Activated B cell treated with CpG ODN at 0.5 μM for 24 hours (primary cell): Measurements from ENCODE around the gene DKK2. TPM values are rescaled to one million over a fixed set of nuclear protein-coding genes. Genes with fewer than 3 reads are reported as not detected.
"Not testable (repeated sequence)": the region's sequence is repeated elsewhere in the genome, so short reads cannot be mapped to it uniquely, and the experiment has no call there.

Experiments
- ATAC-seq: fragments of 200-7000 bp; cut with Tn5 transposase; one replicate; pipeline ENCODE4 v1.10.0; 2021; ENCODE audit warnings: low read depth, mild to moderate bottlenecking, moderate library complexity
- CTCF ChIA-PET: fragments of 350-600 bp; sonication (Branson Sonifier 250); formaldehyde crosslinking; loops from one replicate; lab custom pipeline; 2021; ENCODE audit warnings: antibody characterized with exemption; lab: Charles Lee
- POLR2A ChIA-PET: fragments of 350-600 bp; sonication (Branson Sonifier 250); formaldehyde crosslinking; loops from one replicate; lab custom pipeline; 2021; ENCODE audit warnings: antibody characterized with exemption; lab: Charles Lee
- DNase-seq: peaks from one replicate; pipeline ENCODE4 v3.0.0; 2022
- H3K27ac Mint-ChIP-seq: one replicate; pipeline ENCODE4 v1.8.0; 2020; ENCODE audit warnings: mixed read lengths
- H3K27me3 Mint-ChIP-seq: one replicate; pipeline ENCODE4 v1.8.0; 2021; ENCODE audit warnings: mixed read lengths
- H3K36me3 Mint-ChIP-seq: one replicate; pipeline ENCODE4 v1.8.0; 2021; ENCODE audit warnings: low read depth, mixed read lengths
- H3K4me1 Mint-ChIP-seq: one replicate; pipeline ENCODE4 v1.8.0; 2021; ENCODE audit warnings: mixed read lengths
- H3K4me3 Mint-ChIP-seq: one replicate; pipeline ENCODE4 v1.8.0; 2020; ENCODE audit warnings: mild to moderate bottlenecking, mixed read lengths
- H3K9me3 Mint-ChIP-seq: one replicate; pipeline ENCODE4 v1.8.0; 2020; ENCODE audit warnings: mixed read lengths
- CTCF ChIP-seq: fragments of 200-600 bp; IDR thresholded peaks from one replicate; pipeline ENCODE4 v1.8.0; 2022; ENCODE audit warnings: antibody characterized with exemption, mild to moderate bottlenecking
- intact Hi-C: fragments of 100-400 bp; cut with micrococcal nuclease; formaldehyde crosslinking; loops from one replicate; pipeline ENCODE4 v1.15.1; 2024
- total RNA-seq: library from RNA; stranded (reverse); gene quantifications from 2 replicates; pipeline ENCODE4 v1.2.3, GENCODE V29; 2022

The DKK2 gene
- total RNA-seq, 1 donor from 2014 or later, result not detected

- no peak overlapping the region for H3K4me3 Mint-ChIP-seq
- CTCF ChIA-PET, result no interaction called here
- H3K4me1 Mint-ChIP-seq, result no peaks in the 10 kb centered on the region
- POLR2A ChIA-PET, result no interaction called here
- no peak overlapping the region for H3K27ac Mint-ChIP-seq
- H3K9me3 Mint-ChIP-seq, result no peaks in the 10 kb centered on the region
- no peak for ATAC-seq
- no peak for DNase-seq
- no peaks in the 10 kb centered on the region for H3K27me3 Mint-ChIP-seq
- no peaks in the 10 kb centered on the region for H3K36me3 Mint-ChIP-seq
- no peak for TF ChIP-seq CTCF
- intact Hi-C loops, result no loop called here
Measured at GRCh38 chr4:106929248-106929647, 106.9 kb downstream of the DKK2 start.

- CTCF ChIA-PET, result no interaction called here
- no peak for TF ChIP-seq CTCF
- H3K27me3 Mint-ChIP-seq, result no peaks in the 10 kb centered on the region
- H3K9me3 Mint-ChIP-seq, result no peaks in the 10 kb centered on the region
- no peaks in the 10 kb centered on the region for H3K4me1 Mint-ChIP-seq
- no peak overlapping the region for H3K4me3 Mint-ChIP-seq
- DNase-seq (no peak), ATAC-seq (no peak)
- POLR2A ChIA-PET, result no interaction called here
- H3K27ac Mint-ChIP-seq, result no peak overlapping the region
- no peaks in the 10 kb centered on the region for H3K36me3 Mint-ChIP-seq
- intact Hi-C loops, result no loop called here
Measured at GRCh38 chr4:106914223-106914622, 121.9 kb downstream of the DKK2 start.

GRCh38 chr4:106909486-106910188, 126.5 kb downstream of the DKK2 start:
- H3K36me3 Mint-ChIP-seq, result no peaks in the 10 kb centered on the region
- POLR2A ChIA-PET, result no interaction called here
- CTCF ChIA-PET, result no interaction called here

GRCh38 chr4:106908049-106908448, 128.1 kb downstream of the DKK2 start:
- intact Hi-C loops, ATAC-seq, H3K4me1 Mint-ChIP-seq, CTCF ChIA-PET, POLR2A ChIA-PET, H3K36me3 Mint-ChIP-seq, DNase-seq, H3K9me3 Mint-ChIP-seq, H3K27ac Mint-ChIP-seq, H3K4me3 Mint-ChIP-seq, H3K27me3 Mint-ChIP-seq: not testable (repeated sequence)

More at GRCh38 chr4:106909486-106910188, 126.5 kb downstream of the DKK2 start:
- TF ChIP-seq CTCF, result no peak
- Mint-ChIP-seq H3K4me1 (no peaks in the 10 kb centered on the region), H3K27me3 (no peaks in the 10 kb centered on the region), H3K4me3 (no peak overlapping the region), H3K9me3 (no peaks in the 10 kb centered on the region), H3K27ac (no peak overlapping the region)
- DNase-seq, result no peak
- ATAC-seq, result no peak
- intact Hi-C loops, result no loop called here

- H3K9me3 Mint-ChIP-seq, result no peaks in the 10 kb centered on the region
- CTCF ChIA-PET, result no interaction called here
- H3K4me3 Mint-ChIP-seq, result no peak overlapping the region
- POLR2A ChIA-PET, result no interaction called here
- H3K36me3 Mint-ChIP-seq, result no peaks in the 10 kb centered on the region
- intact Hi-C loops, result no loop called here
- H3K4me1 Mint-ChIP-seq, result no peaks in the 10 kb centered on the region
- no peak for DNase-seq
- no peak for TF ChIP-seq CTCF
- ATAC-seq, result no peak
- no peaks in the 10 kb centered on the region for H3K27me3 Mint-ChIP-seq
- H3K27ac Mint-ChIP-seq, result no peak overlapping the region
Measured at GRCh38 chr4:106907216-106907615, 128.9 kb downstream of the DKK2 start.

GRCh38 chr4:106906728-106907127, 129.4 kb downstream of the DKK2 start:
- CTCF ChIA-PET, result no interaction called here
- no peaks in the 10 kb centered on the region for H3K4me1 Mint-ChIP-seq
- intact Hi-C loops, result no loop called here

More at GRCh38 chr4:106906728-106907127, 129.4 kb downstream of the DKK2 start:
- DNase-seq, result no peak
- TF ChIP-seq CTCF, result no peak
- no peak for ATAC-seq
- Mint-ChIP-seq H3K27ac (no peak overlapping the region), H3K27me3 (no peaks in the 10 kb centered on the region), H3K36me3 (no peaks in the 10 kb centered on the region), H3K4me3 (no peak overlapping the region), H3K9me3 (no peaks in the 10 kb centered on the region)
- POLR2A ChIA-PET, result no interaction called here
